ENCODE data around the gene EPHB2. TPM values are rescaled to one million over a fixed set of nuclear protein-coding genes. Genes with fewer than 3 reads are reported as not detected.

Gene EPHB2
- total RNA-seq, 1 donor from 2014 or later, result 69.4 TPM

- Mint-ChIP-seq H3K4me3 (ENCODE audit: low read depth) (no peak overlapping the region), H3K4me1 (ENCODE audit: low read depth) (no peaks in the 10 kb centered on the region), H3K36me3 (ENCODE audit: insufficient read depth) (no peaks in the 10 kb centered on the region), H3K9me3 (ENCODE audit: low read depth) (peaks cover 5% of the 10 kb centered on the region), H3K27ac (no peak overlapping the region), H3K27me3 (peaks cover 26% of the 10 kb centered on the region)
- DNase-seq (ENCODE audit: low spot score, unreplicated experiment), result peak; percentile 45
- peak; percentile 76 for TF ChIP-seq CTCF (IDR thresholded peaks at IDR 0.05; ENCODE audit: unreplicated experiment)
Observed at GRCh38 chr1:22930240-22930912, 219.7 kb downstream of the EPHB2 start.

DNA sequence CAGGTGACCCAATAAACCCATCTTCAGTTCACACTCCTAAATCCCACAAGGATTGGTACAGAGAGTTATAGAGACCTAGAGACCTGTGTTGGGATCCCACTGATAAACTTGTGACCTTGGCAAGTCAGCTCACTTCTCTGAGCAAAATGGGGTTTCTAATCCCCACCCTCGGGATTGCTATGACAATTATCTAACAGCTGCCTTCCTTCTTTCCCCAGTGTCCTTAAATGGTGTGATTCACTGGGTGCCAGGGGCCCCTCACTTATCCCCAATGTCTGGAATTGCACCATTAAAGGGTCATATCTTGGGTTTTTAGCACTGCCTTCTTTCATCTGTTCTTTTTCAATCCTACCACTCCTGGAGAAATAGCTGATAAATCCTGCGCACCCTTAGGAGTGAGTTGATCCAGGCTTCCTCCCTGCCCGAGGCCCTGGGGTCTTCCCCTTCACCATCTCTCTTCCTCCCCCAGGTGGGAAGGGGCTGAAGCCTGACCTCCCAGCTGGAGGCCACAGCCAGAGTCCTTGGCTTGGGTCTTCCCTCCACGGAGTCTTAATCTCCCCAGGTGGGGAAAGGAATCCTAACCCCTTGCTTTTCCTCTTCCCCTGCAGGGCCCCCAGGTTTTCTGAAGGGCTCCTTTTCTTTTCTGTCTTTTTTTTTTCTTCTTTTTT, 222.3 kb downstream of the EPHB2 start:
- DNase-seq (ENCODE audit: low spot score, unreplicated experiment), result no peak
- Mint-ChIP-seq H3K4me1 (ENCODE audit: low read depth) (no peaks in the 10 kb centered on the region), H3K36me3 (ENCODE audit: insufficient read depth) (no peaks in the 10 kb centered on the region), H3K4me3 (ENCODE audit: low read depth) (no peak overlapping the region), H3K9me3 (ENCODE audit: low read depth) (peaks cover 8% of the 10 kb centered on the region), H3K27ac (no peak overlapping the region), H3K27me3 (peaks cover 17% of the 10 kb centered on the region)
- no peak for TF ChIP-seq CTCF (IDR thresholded peaks at IDR 0.05; ENCODE audit: unreplicated experiment)

- Mint-ChIP-seq H3K9me3 (ENCODE audit: low read depth) (peaks cover 15% of the 10 kb centered on the region), H3K36me3 (ENCODE audit: insufficient read depth) (peaks cover 2% of the 10 kb centered on the region), H3K27me3 (no peaks in the 10 kb centered on the region), H3K27ac (no peak overlapping the region), H3K4me1 (ENCODE audit: low read depth) (no peaks in the 10 kb centered on the region), H3K4me3 (ENCODE audit: low read depth) (no peak overlapping the region)
- no peak for TF ChIP-seq CTCF (IDR thresholded peaks at IDR 0.05; ENCODE audit: unreplicated experiment)
- no peak for DNase-seq (ENCODE audit: low spot score, unreplicated experiment)
Observed at GRCh38 chr1:22935433-22935832, 224.8 kb downstream of the EPHB2 start.

- no peak for TF ChIP-seq CTCF (IDR thresholded peaks at IDR 0.05; ENCODE audit: unreplicated experiment)
- Mint-ChIP-seq H3K27me3 (no peaks in the 10 kb centered on the region), H3K36me3 (ENCODE audit: insufficient read depth) (peaks cover 2% of the 10 kb centered on the region), H3K4me3 (ENCODE audit: low read depth) (no peak overlapping the region), H3K4me1 (ENCODE audit: low read depth) (no peaks in the 10 kb centered on the region), H3K27ac (no peak overlapping the region), H3K9me3 (ENCODE audit: low read depth) (peaks cover 20% of the 10 kb centered on the region)
- DNase-seq (ENCODE audit: low spot score, unreplicated experiment), result no peak
Observed at GRCh38 chr1:22936681-22937080, 226.0 kb downstream of the EPHB2 start.

- no peak for TF ChIP-seq CTCF (IDR thresholded peaks at IDR 0.05; ENCODE audit: unreplicated experiment)
- Mint-ChIP-seq H3K27ac (no peak overlapping the region), H3K36me3 (ENCODE audit: insufficient read depth) (peaks cover 2% of the 10 kb centered on the region), H3K4me3 (ENCODE audit: low read depth) (no peak overlapping the region), H3K4me1 (ENCODE audit: low read depth) (peaks cover 13% of the 10 kb centered on the region), H3K9me3 (ENCODE audit: low read depth) (peaks cover 12% of the 10 kb centered on the region), H3K27me3 (no peaks in the 10 kb centered on the region)
- no peak for DNase-seq (ENCODE audit: low spot score, unreplicated experiment)
Observed at GRCh38 chr1:22941257-22941656, 230.6 kb downstream of the EPHB2 start.
